Activated T-cell treated with anti-CD3 and anti-CD28 coated beads for 1 hour (primary cell): Measurements from ENCODE around the gene CTSE.
A peak's percentile ranks its signal among the peaks of the same experiment; 100 is the strongest.
"Not testable (repeated sequence)": the region's sequence is repeated elsewhere in the genome, so short reads cannot be mapped to it uniquely, and the experiment has no call there.

Experiments
- DNase-seq: peaks from one replicate; pipeline ENCODE4 v3.0.0-alpha.2; 2020; ENCODE audit warnings: low read depth

CTSE gene

GRCh38 chr1:206014601-206015000, 9.1 kb downstream of the CTSE start:
- no peak for DNase-seq

GRCh38 chr1:206013026-206013795, 10.5 kb downstream of the CTSE start:
- no peak for DNase-seq

GRCh38 chr1:206012086-206012859, 11.4 kb downstream of the CTSE start:
- peak; percentile 4 for DNase-seq

GRCh38 chr1:206011057-206011456, 12.6 kb downstream of the CTSE start:
- DNase-seq = no peak

- DNase-seq = no peak
Measured at GRCh38 chr1:206010060-206010459, 13.6 kb downstream of the CTSE start.

GRCh38 chr1:206006946-206007345, 16.7 kb downstream of the CTSE start:
- no peak for DNase-seq

- DNase-seq = no peak
Measured at GRCh38 chr1:206005778-206006180, 17.9 kb downstream of the CTSE start.

- DNase-seq = no peak
Measured at GRCh38 chr1:206005234-206005633, 18.5 kb downstream of the CTSE start.

- no peak for DNase-seq
Measured at GRCh38 chr1:206004826-206005225, 18.9 kb downstream of the CTSE start.

GRCh38 chr1:206003854-206004800, 19.6 kb downstream of the CTSE start:
- no peak for DNase-seq

- DNase-seq = no peak
Measured at GRCh38 chr1:206002871-206003801, 20.6 kb downstream of the CTSE start, which contains the start of gene RAB7B. Gene RAB7B (minus strand): TSS chr1:206003395. CDS start chr1:205994135, 9,260 bp downstream.

- no peak for DNase-seq
Measured at GRCh38 chr1:206002160-206002559, 21.5 kb downstream of the CTSE start.

- no peak for DNase-seq
Measured at GRCh38 chr1:206001476-206001888, 22.2 kb downstream of the CTSE start.

GRCh38 chr1:206000641-206001339, 22.9 kb downstream of the CTSE start:
- no peak for DNase-seq

GRCh38 chr1:205998457-205999241, 25.0 kb downstream of the CTSE start:
- no peak for DNase-seq

GRCh38 chr1:205996641-205997040, 27.1 kb downstream of the CTSE start:
- not testable (repeated sequence) for DNase-seq

GRCh38 chr1:205994346-205994745, 29.3 kb downstream of the CTSE start:
- DNase-seq = no peak

- DNase-seq = no peak
Measured at GRCh38 chr1:205993068-205993467, 30.6 kb downstream of the CTSE start.

- no peak for DNase-seq
Measured at GRCh38 chr1:205992218-205992882, 31.3 kb downstream of the CTSE start.
